ENCODE results near the gene SPACDR.

The SPACDR gene, protein sequence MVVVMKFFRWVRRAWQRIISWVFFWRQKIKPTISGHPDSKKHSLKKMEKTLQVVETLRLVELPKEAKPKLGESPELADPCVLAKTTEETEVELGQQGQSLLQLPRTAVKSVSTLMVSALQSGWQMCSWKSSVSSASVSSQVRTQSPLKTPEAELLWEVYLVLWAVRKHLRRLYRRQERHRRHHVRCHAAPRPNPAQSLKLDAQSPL

DNA sequence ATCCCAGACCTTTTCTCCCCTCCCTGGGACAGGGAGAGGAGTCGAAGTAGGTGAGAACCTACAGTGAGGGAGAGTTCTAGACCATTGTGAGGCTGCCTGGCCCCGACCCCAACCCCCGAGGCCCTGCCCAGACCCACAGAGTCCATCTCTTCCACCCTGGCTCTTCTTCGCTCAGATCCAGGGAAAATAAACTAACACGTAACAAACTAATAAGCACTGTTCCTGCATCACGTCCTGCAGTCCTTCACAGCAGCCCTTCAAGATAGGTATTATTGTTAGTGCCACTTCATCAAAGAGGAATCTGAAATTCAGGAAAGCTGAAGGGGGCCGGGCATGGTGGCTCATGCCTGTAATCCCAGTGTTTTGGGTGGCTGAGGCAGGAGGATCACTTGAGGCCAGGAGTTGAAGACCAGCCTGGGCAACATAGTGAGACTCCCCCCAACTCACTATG, at the start of gene SPACDR:
TSS of gene SPACDR (minus strand) at position 51 of the 451 bp plus-strand sequence. CDS start 235 bp downstream, outside the sequence.
- DNase-seq, result no peak
- no peaks in the 10 kb centered on the region for H3K9me3 ChIP-seq
- H3K4me3 ChIP-seq, result no peak within 1 kb of the TSS
- H3K27me3 ChIP-seq, result no peaks in the 10 kb centered on the region
- peaks cover 0 to 31% (median 17%) of the 10 kb centered on the region in 4 donors for H3K4me1 ChIP-seq
- TF ChIP-seq, protein P1, sequence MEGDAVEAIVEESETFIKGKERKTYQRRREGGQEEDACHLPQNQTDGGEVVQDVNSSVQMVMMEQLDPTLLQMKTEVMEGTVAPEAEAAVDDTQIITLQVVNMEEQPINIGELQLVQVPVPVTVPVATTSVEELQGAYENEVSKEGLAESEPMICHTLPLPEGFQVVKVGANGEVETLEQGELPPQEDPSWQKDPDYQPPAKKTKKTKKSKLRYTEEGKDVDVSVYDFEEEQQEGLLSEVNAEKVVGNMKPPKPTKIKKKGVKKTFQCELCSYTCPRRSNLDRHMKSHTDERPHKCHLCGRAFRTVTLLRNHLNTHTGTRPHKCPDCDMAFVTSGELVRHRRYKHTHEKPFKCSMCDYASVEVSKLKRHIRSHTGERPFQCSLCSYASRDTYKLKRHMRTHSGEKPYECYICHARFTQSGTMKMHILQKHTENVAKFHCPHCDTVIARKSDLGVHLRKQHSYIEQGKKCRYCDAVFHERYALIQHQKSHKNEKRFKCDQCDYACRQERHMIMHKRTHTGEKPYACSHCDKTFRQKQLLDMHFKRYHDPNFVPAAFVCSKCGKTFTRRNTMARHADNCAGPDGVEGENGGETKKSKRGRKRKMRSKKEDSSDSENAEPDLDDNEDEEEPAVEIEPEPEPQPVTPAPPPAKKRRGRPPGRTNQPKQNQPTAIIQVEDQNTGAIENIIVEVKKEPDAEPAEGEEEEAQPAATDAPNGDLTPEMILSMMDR (IDR thresholded peaks at IDR 0.05), result no peak
- intact Hi-C loops (cut with DNase I; ENCODE audit: low total_unique reads), result loop anchor here (10.0 kb wide), 2 partner anchors 261 to 401 kb away; partner anchors contain the start of genes EPO and TRIP6
- peaks cover 0 to 33% (median 11%) of the 10 kb centered on the region in 3 donors for H3K36me3 ChIP-seq
- no peak within 1 kb of the TSS for H3K27ac ChIP-seq

DNA sequence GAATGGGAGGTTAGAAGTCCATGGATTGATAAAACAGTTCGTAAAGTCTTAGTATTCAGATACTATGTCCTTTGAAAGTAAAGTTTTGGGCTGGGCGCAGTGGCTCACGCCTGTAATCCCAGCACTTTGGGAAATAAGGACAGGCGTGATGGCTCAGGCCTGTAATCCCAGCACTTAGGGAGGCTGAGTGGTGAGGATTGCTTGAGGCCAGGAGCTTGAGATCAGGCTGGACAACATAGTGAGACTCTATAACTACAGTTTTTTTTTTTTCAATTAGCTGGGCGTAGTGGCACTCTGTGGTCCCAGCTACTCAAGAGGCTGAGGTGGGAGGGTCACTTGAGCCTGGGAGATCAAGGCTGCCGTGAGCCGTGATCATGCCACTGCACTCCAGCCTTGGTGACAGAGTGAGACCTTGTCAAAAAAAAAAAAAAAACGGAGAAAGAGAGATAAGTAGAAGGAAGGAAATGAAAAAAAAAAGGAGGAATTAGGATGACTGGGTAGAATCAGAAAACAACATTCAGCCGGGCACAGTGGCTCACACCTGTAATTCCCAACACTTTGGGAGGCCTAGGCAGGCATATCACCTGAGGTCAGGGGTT, 49.3 kb upstream of the SPACDR start:
- H3K9me3 ChIP-seq, result no peaks in the 10 kb centered on the region
- no peak overlapping the region for H3K27ac ChIP-seq
- intact Hi-C loops (cut with DNase I; ENCODE audit: low total_unique reads), result no loop called here
- no peaks in the 10 kb centered on the region for H3K36me3 ChIP-seq
- peaks cover 0 to 13% of the 10 kb centered on the region in 2 donors for H3K27me3 ChIP-seq
- H3K4me3 ChIP-seq, result no peak overlapping the region
- TF ChIP-seq, protein P1 (IDR thresholded peaks at IDR 0.05), result no peak
- DNase-seq, result no peak
- H3K4me1 ChIP-seq, result no peaks in the 10 kb centered on the region

DNA sequence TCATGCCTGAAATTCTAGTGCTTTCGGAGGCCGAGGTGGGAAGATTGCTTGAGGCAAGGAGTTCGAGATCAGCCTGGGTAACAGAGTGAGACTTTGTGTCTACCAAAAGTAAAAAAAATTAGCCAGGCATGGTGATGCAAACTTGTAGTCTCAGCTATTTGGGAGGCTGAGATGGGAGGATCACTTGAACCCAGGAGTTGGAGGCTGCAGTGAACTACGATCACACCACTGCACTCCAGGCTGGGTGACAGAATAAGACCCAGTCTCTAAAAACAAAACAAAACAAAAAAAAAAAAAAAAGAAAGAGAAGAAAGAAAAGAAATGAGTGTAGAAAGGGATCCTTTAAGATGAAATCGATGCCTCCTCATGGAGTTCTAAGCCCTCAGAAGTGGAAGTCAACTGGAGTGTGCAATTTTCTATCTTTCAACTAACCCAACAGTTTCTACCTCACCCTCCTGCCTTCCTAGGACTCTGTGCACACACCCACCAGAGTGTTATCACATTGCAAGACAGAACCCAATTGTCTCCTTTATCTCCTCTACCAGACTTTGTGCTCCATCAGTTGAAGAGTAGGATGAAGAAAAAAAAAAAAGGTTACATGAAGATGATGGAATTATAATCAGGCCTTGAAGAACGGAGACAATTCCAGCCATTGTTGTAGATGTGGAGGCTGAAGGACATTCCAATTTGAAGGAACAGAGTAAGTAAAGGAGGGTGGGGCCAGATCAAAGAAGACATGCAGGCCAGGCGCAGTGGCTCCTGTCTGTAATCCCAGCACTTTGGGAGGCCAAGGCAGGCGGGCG, 46.6 kb upstream of the SPACDR start:
- Histone ChIP-seq H3K27me3 (peaks cover 0 to 20% of the 10 kb centered on the region in 2 donors), H3K4me1 (no peaks in the 10 kb centered on the region), H3K36me3 (no peaks in the 10 kb centered on the region), H3K27ac (no peak overlapping the region), H3K9me3 (no peaks in the 10 kb centered on the region), H3K4me3 (no peak overlapping the region)
- no peak for DNase-seq
- intact Hi-C loops (cut with DNase I; ENCODE audit: low total_unique reads), result no loop called here
- TF ChIP-seq, protein P1 (IDR thresholded peaks at IDR 0.05), result no peak

DNA sequence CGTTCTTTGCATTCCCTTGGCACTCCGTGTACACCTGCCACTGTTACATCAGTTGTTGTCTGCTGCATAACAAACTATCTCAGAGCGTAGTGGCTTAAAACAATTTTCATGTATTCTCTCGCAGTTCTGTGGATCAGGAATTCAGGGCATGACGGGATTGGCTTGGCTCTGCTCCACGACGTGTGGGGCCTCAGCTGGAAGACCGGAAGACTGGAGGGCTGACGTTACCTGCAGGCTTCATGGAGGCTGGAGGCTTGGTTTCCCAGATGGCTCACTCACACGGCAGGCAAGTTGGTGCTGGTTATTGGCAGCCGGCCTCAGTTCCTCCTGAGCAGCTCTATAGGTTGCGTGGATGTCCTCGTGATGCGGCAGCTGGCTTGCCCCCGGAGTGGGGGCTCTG, 45.2 kb upstream of the SPACDR start:
- Histone ChIP-seq H3K27ac (no peak overlapping the region), H3K9me3 (no peaks in the 10 kb centered on the region), H3K4me1 (no peaks in the 10 kb centered on the region), H3K36me3 (no peaks in the 10 kb centered on the region), H3K4me3 (no peak overlapping the region), H3K27me3 (peaks cover 0 to 27% of the 10 kb centered on the region in 2 donors)
- no peak for DNase-seq
- TF ChIP-seq, protein P1 (IDR thresholded peaks at IDR 0.05), result no peak
- intact Hi-C loops (cut with DNase I; ENCODE audit: low total_unique reads), result no loop called here

DNA sequence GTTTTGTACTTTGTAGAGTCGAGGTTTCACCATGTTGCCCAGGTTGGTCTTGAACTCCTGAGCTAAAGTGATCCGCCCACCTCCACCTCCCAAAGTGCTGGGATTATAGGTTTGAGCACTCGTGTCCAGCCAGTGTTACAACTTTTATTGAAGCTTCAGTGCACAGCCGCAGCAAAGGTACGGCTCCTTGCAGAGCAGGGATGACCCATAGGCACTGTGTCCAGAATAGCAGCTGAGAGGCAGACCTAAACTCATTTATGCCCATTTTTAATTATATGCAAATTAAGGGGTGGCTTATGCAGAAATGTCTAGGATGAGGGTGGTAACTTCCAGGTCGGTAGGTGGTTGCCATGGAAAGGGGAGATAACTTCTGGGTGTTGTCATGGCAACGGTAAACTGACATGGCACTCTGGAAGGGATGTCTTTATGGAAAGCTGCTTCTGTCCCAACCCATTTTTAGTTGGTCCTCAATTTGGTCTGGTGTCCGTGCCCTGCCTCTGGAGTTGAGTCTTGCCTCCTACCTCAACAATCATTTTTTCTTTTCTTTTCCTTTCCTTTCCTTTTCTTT, 42.4 kb upstream of the SPACDR start:
- H3K4me1 ChIP-seq, result no peaks in the 10 kb centered on the region
- H3K4me3 ChIP-seq, result no peak overlapping the region
- TF ChIP-seq, protein P1 (IDR thresholded peaks at IDR 0.05), result no peak
- intact Hi-C loops (cut with DNase I; ENCODE audit: low total_unique reads), result no loop called here
- H3K36me3 ChIP-seq, result no peaks in the 10 kb centered on the region
- DNase-seq, result no peak
- H3K9me3 ChIP-seq, result no peaks in the 10 kb centered on the region
- no peak overlapping the region for H3K27ac ChIP-seq
- H3K27me3 ChIP-seq, result peaks cover 0 to 31% of the 10 kb centered on the region in 2 donors

All from tibial artery (tissue), 4 donors.